Measurements from ENCODE around the gene RGMA.

RGMA gene

DNA sequence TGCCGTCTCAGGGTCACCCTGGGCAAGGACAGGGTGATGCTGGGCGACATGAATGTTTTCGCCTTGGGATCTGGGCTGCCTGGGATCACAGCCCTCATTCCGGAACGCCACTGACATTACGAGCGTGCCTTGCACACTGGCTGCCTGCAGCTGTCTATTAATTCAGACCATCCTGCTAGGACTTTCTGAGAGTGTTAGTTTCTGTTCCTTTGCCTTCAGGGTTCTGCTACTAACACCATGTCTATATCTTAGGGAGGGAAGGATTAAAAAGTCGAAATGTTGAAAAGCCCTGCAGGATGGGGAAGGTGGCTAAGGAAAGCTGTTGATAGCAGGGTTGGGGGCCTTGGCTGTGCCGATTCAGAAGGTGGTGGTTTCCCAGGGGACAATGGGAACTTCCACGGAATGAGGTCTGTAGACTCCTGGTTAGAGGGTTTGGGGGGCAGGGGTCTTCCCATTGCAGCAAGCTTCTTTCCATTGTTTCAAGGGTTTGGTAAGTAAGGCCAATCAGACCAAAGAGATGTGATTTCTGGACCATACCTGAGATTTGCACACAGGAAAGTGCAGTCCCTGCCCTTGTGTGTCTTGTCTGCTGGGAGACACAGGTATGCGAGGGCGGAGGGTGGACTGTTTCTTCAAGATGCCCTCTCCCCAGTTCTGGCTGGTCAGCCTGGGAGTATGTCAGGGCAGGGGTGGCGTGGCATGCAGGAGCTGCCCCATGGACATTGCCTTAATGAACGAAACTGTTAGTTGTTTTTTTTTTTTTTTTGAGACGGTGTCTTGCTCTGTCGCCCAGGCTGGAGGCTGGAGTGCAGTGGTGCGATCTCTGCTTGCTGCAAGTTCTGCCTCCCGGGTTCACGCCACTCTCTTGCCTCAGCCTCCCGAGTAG, 50.9 kb downstream of the RGMA start:
- H2AFZ ChIP-seq (ENCODE audit: low read depth) = no peak overlapping the region
- no peaks in the 10 kb centered on the region for H3K36me3 ChIP-seq (ENCODE audit: insufficient read depth)
- no peak overlapping the region for H3K9ac ChIP-seq
- no peak overlapping the region for H3K4me2 ChIP-seq
- H3K27ac ChIP-seq = no peak overlapping the region
- H3K27me3 ChIP-seq (ENCODE audit: insufficient read depth, low read depth) = no peaks in the 10 kb centered on the region
- no peak overlapping the region for H3K4me3 ChIP-seq (IDR thresholded peaks at IDR 0.05; ENCODE audit: insufficient read depth, low read depth, low read length)
- H3K4me1 ChIP-seq (ENCODE audit: low read depth, poor library complexity, severe bottlenecking) = no peaks in the 10 kb centered on the region
- H3K79me2 ChIP-seq (ENCODE audit: insufficient read depth, low read depth) = no peaks in the 10 kb centered on the region
- H4K20me1 ChIP-seq (ENCODE audit: insufficient read depth) = no peaks in the 10 kb centered on the region
- no peak for TF ChIP-seq CTCF (conservative IDR thresholded peaks at IDR 0.05; ENCODE audit: low read depth, low read length)

GRCh38 chr15:93036951-93037819, 51.8 kb downstream of the RGMA start:
- no peaks in the 10 kb centered on the region for H3K36me3 ChIP-seq (ENCODE audit: insufficient read depth)
- H2AFZ ChIP-seq (ENCODE audit: low read depth) = no peak overlapping the region
- H4K20me1 ChIP-seq (ENCODE audit: insufficient read depth) = no peaks in the 10 kb centered on the region
- no peaks in the 10 kb centered on the region for H3K79me2 ChIP-seq (ENCODE audit: insufficient read depth, low read depth)
- no peak overlapping the region for H3K4me2 ChIP-seq
- H3K27me3 ChIP-seq (ENCODE audit: insufficient read depth, low read depth) = no peaks in the 10 kb centered on the region
- H3K27ac ChIP-seq = no peak overlapping the region
- TF ChIP-seq CTCF (conservative IDR thresholded peaks at IDR 0.05; ENCODE audit: low read depth, low read length) = no peak
- no peak overlapping the region for H3K4me3 ChIP-seq (IDR thresholded peaks at IDR 0.05; ENCODE audit: insufficient read depth, low read depth, low read length)
- H3K9ac ChIP-seq = no peak overlapping the region
- no peaks in the 10 kb centered on the region for H3K4me1 ChIP-seq (ENCODE audit: low read depth, poor library complexity, severe bottlenecking)

- Histone ChIP-seq H3K27ac (no peak overlapping the region), H3K36me3 (ENCODE audit: insufficient read depth) (no peaks in the 10 kb centered on the region), H3K9ac (no peak overlapping the region), H3K4me2 (no peak overlapping the region), H3K4me1 (ENCODE audit: low read depth, poor library complexity, severe bottlenecking) (no peaks in the 10 kb centered on the region), H2AFZ (ENCODE audit: low read depth) (no peak overlapping the region), H3K79me2 (ENCODE audit: insufficient read depth, low read depth) (no peaks in the 10 kb centered on the region), H3K27me3 (ENCODE audit: insufficient read depth, low read depth) (no peaks in the 10 kb centered on the region), H4K20me1 (ENCODE audit: insufficient read depth) (no peaks in the 10 kb centered on the region), H3K4me3 (IDR thresholded peaks at IDR 0.05; ENCODE audit: insufficient read depth, low read depth, low read length) (no peak overlapping the region)
- TF ChIP-seq CTCF (conservative IDR thresholded peaks at IDR 0.05; ENCODE audit: low read depth, low read length) = peak; percentile 54
Measured at GRCh38 chr15:93035953-93036810, 52.8 kb downstream of the RGMA start.
